HepG2 (cell line): ENCODE measurements around the gene RMI2. TPM values are rescaled to one million over a fixed set of nuclear protein-coding genes. Genes with fewer than 3 reads are reported as not detected.

ENCODE experiments used
- AHR ChIP-seq: IDR thresholded peaks from 2 replicates; pipeline ENCODE4 v1.6.1; 2018; ENCODE audit warnings: missing genetic modification reagents, missing compliant biosample characterization
- ARID2 ChIP-seq: sonication (generic); formaldehyde crosslinking; IDR thresholded peaks from 2 replicates; pipeline ENCODE4 v1.8.1; 2022; ENCODE audit warnings: mild to moderate bottlenecking, missing genetic modification reagents, borderline replicate concordance
- CCDC6 ChIP-seq: sonication (generic); formaldehyde crosslinking; IDR thresholded peaks from 2 replicates; pipeline ENCODE4 v1.8.1; 2022; ENCODE audit warnings: mild to moderate bottlenecking, missing genetic modification reagents, moderate library complexity
- KDM5B ChIP-seq: sonication (generic); formaldehyde crosslinking; IDR thresholded peaks from 2 replicates; pipeline ENCODE4 v1.4.0; 2020; ENCODE audit warnings: missing genetic modification reagents, mild to moderate bottlenecking, borderline replicate concordance
- KLF16 ChIP-seq, 2 experiments: sonication (generic) in 1 of 2; formaldehyde crosslinking in 1 of 2; IDR thresholded peaks; 2 replicates each; pipeline versions ENCODE4 v1.6.1 to v1.8.0; 2016 to 2023; ENCODE audit warnings: missing genetic modification reagents in 2 of 2, missing compliant biosample characterization in 1 of 2
- MBD4 ChIP-seq: IDR thresholded peaks from 2 replicates; pipeline ENCODE4 v1.6.1; 2012; ENCODE audit warnings: low read length, inconsistent platforms, borderline replicate concordance
- NFE2 ChIP-seq: sonication (generic); formaldehyde crosslinking; IDR thresholded peaks from 2 replicates; pipeline ENCODE4 v1.4.0; 2020; ENCODE audit warnings: missing genetic modification reagents
- NFE2L2 ChIP-seq: fragments of 150-350 bp; IDR thresholded peaks from 2 replicates; pipeline ENCODE4 v1.6.1; 2014; ENCODE audit warnings: low read length
- RBFOX2 ChIP-seq: fragments of 200-400 bp; formaldehyde crosslinking; IDR thresholded peaks from 2 replicates; pipeline ENCODE4 v1.6.1; 2017; ENCODE audit warnings: low read depth, mild to moderate bottlenecking, low read length
- SUZ12 ChIP-seq: fragments of 150-350 bp; IDR thresholded peaks from 2 replicates; pipeline ENCODE4 v1.6.1; 2014; ENCODE audit warnings: low read depth, low read length
- TAF1 ChIP-seq: sonication (generic); formaldehyde crosslinking; IDR thresholded peaks from 2 replicates; pipeline ENCODE4 v1.4.0; 2020; ENCODE audit warnings: missing genetic modification reagents
- TEAD3 ChIP-seq: optimal IDR thresholded peaks from 2 replicates; pipeline ENCODE3; 2016; ENCODE audit warnings: borderline replicate concordance
- TP53 ChIP-seq: sonication (generic); formaldehyde crosslinking; conservative IDR thresholded peaks from 2 replicates; pipeline ENCODE4 v1.4.0; 2020; ENCODE audit warnings: missing genetic modification reagents
- TSC22D2 ChIP-seq: sonication (generic); formaldehyde crosslinking; IDR thresholded peaks from 2 replicates; pipeline ENCODE4 v1.5.1; 2020; ENCODE audit warnings: missing genetic modification reagents, mild to moderate bottlenecking, borderline replicate concordance
- U2AF1 ChIP-seq: fragments of 200-400 bp; formaldehyde crosslinking; optimal IDR thresholded peaks from 2 replicates; pipeline ENCODE3; 2017; ENCODE audit warnings: mild to moderate bottlenecking, low read depth, low read length
- ZNF615 ChIP-seq: sonication (generic); formaldehyde crosslinking; IDR thresholded peaks from 2 replicates; pipeline ENCODE4 v1.5.0; 2020; ENCODE audit warnings: mild to moderate bottlenecking, missing genetic modification reagents, borderline replicate concordance
- ZNF619 ChIP-seq: sonication (generic); formaldehyde crosslinking; IDR thresholded peaks from 2 replicates; pipeline ENCODE4 v1.4.0; 2020; ENCODE audit warnings: mild to moderate bottlenecking, missing genetic modification reagents
- ZNF644 ChIP-seq: IDR thresholded peaks from 2 replicates; pipeline ENCODE4 v1.6.1; 2016; ENCODE audit warnings: low read depth
- ZNF816 ChIP-seq: sonication (generic); formaldehyde crosslinking; IDR thresholded peaks from 2 replicates; pipeline ENCODE4 v1.8.0; 2022; ENCODE audit warnings: missing genetic modification reagents, mild to moderate bottlenecking, borderline replicate concordance
- ZNF879 ChIP-seq: sonication (generic); formaldehyde crosslinking; IDR thresholded peaks from 2 replicates; pipeline ENCODE4 v1.8.1; 2023; ENCODE audit warnings: missing genetic modification reagents
- ZSCAN20 ChIP-seq: sonication (generic); formaldehyde crosslinking; IDR thresholded peaks from 2 replicates; pipeline ENCODE4 v1.4.0; 2020; ENCODE audit warnings: missing genetic modification reagents, mild to moderate bottlenecking, borderline replicate concordance
- ZSCAN22 ChIP-seq: sonication (generic); formaldehyde crosslinking; IDR thresholded peaks from 2 replicates; pipeline ENCODE4 v1.4.0; 2020; ENCODE audit warnings: mild to moderate bottlenecking, missing genetic modification reagents
- polyA plus RNA-seq, 8 experiments: library from polyadenylated mRNA; depleted of rRNA in 3 of 8; stranded (reverse) in 7 of 8; unstranded in 1 of 8; fragments of >200 nt; fragmentation: Illumina TruSeq in 4 of 8; extraction: Trizol in 4 of 8; gene quantifications; 2 replicates each; pipeline versions ENCODE4 v1.2.1 to v1.2.3, GENCODE V29; 2011 to 2016; ENCODE audit warnings: low read depth in 4 of 8, missing spikeins in 1 of 8, mixed read lengths in 1 of 8; ENCODE audit not compliant: insufficient read depth in 1 of 8
- total RNA-seq, 5 experiments: library from RNA; depleted of rRNA; stranded (reverse); fragments of >200 nt; fragmentation: Illumina TruSeq; extraction: Trizol; gene quantifications; 2 replicates each; pipeline ENCODE4 v1.2.3, GENCODE V29; 2016; ENCODE audit warnings: low read depth in 1 of 5
- TF ChIP-seq, protein P1 (sequence below): IDR thresholded peaks from 2 replicates; pipeline ENCODE4 v1.6.1; 2016; ENCODE audit warnings: low read depth, control low read depth
- TF ChIP-seq, protein P2 (sequence below): sonication (generic); formaldehyde crosslinking; IDR thresholded peaks from 2 replicates; pipeline ENCODE4 v1.8.0; 2022; ENCODE audit warnings: mild to moderate bottlenecking, missing genetic modification reagents, moderate library complexity
- TF ChIP-seq, protein P3 (sequence below): sonication (generic); formaldehyde crosslinking; IDR thresholded peaks from 2 replicates; pipeline ENCODE4 v1.8.0; 2022; ENCODE audit warnings: missing genetic modification reagents, mild to moderate bottlenecking, inconsistent platforms, borderline replicate concordance
- TF ChIP-seq, protein P4 (sequence below): sonication (generic); formaldehyde crosslinking; IDR thresholded peaks from 2 replicates; pipeline ENCODE4 v1.4.0; 2020; ENCODE audit warnings: missing genetic modification reagents

The RMI2 gene
- total and polyA plus RNA-seq, 2 of the 13 experiments (the other 11 are each of a cell fraction or from before 2014, with no cell fraction given): 24.5 to 55.7 TPM

- TF ChIP-seq ZNF879 (CRISPR knock-in tag): no peak; the same call in 1 of the 2 replicates
- TF ChIP-seq ZNF615 (CRISPR knock-in tag): no peak
- TF ChIP-seq, protein P1, sequence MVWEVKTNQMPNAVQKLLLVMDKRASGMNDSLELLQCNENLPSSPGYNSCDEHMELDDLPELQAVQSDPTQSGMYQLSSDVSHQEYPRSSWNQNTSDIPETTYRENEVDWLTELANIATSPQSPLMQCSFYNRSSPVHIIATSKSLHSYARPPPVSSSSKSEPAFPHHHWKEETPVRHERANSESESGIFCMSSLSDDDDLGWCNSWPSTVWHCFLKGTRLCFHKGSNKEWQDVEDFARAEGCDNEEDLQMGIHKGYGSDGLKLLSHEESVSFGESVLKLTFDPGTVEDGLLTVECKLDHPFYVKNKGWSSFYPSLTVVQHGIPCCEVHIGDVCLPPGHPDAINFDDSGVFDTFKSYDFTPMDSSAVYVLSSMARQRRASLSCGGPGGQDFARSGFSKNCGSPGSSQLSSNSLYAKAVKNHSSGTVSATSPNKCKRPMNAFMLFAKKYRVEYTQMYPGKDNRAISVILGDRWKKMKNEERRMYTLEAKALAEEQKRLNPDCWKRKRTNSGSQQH (CRISPR knock-in tag): peak; percentile 99
- TF ChIP-seq, protein P2, sequence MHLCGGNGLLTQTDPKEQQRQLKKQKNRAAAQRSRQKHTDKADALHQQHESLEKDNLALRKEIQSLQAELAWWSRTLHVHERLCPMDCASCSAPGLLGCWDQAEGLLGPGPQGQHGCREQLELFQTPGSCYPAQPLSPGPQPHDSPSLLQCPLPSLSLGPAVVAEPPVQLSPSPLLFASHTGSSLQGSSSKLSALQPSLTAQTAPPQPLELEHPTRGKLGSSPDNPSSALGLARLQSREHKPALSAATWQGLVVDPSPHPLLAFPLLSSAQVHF (CRISPR knock-in tag): no peak; the same call in 1 of the 2 replicates
- no peak for TF ChIP-seq TP53 (CRISPR knock-in tag)
- no peak for TF ChIP-seq AHR (CRISPR knock-in tag)
- TF ChIP-seq ZNF619 (CRISPR knock-in tag): no peak
- TF ChIP-seq NFE2L2: no peak
- TF ChIP-seq U2AF1: no peak
- peak; percentile 82; the same call in 1 of the 2 replicates for TF ChIP-seq ZSCAN20 (CRISPR knock-in tag)
- TF ChIP-seq TEAD3: peak; percentile 63
- peak; percentile 84 for TF ChIP-seq TAF1 (CRISPR knock-in tag)
- TF ChIP-seq SUZ12: no peak
- TF ChIP-seq KDM5B: peak; percentile 90
- no peak for TF ChIP-seq NFE2 (CRISPR knock-in tag)
- TF ChIP-seq CCDC6 (CRISPR knock-in tag): peak; percentile 95
- TF ChIP-seq, protein P3, sequence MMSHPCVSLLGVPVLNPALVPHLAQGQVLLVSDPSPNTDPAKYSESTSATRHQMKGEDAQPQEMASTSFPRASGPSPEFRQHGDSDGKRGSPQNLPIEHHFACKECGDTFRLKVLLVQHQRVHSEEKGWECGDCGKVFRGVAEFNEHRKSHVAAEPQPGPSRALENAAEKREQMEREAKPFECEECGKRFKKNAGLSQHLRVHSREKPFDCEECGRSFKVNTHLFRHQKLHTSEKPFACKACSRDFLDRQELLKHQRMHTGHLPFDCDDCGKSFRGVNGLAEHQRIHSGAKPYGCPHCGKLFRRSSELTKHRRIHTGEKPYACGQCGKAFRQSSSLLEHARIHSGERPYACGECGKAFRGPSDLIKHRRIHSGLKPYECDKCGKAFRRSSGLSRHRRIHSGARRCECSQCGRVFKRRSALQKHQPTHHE (CRISPR knock-in tag): no peak; the same call in 1 of the 2 replicates
- TF ChIP-seq ZNF644: no peak
- TF ChIP-seq MBD4: no peak
- peak; percentile 69; the same call in 1 of the 2 replicates for TF ChIP-seq ZNF816
- peak; percentile 76; the same call in 1 of the 2 replicates for TF ChIP-seq ARID2 (CRISPR knock-in tag)
- TF ChIP-seq, protein P4, sequence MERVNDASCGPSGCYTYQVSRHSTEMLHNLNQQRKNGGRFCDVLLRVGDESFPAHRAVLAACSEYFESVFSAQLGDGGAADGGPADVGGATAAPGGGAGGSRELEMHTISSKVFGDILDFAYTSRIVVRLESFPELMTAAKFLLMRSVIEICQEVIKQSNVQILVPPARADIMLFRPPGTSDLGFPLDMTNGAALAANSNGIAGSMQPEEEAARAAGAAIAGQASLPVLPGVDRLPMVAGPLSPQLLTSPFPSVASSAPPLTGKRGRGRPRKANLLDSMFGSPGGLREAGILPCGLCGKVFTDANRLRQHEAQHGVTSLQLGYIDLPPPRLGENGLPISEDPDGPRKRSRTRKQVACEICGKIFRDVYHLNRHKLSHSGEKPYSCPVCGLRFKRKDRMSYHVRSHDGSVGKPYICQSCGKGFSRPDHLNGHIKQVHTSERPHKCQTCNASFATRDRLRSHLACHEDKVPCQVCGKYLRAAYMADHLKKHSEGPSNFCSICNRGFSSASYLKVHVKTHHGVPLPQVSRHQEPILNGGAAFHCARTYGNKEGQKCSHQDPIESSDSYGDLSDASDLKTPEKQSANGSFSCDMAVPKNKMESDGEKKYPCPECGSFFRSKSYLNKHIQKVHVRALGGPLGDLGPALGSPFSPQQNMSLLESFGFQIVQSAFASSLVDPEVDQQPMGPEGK (CRISPR knock-in tag): no peak; the same call in 1 of the 2 replicates
- TF ChIP-seq KLF16 (CRISPR knock-in tag; IDR thresholded peaks at IDR 0.05): peak in 1 of 2 experiments; percentile 97; a peak in 2 of 4 replicates
- TF ChIP-seq TSC22D2 (CRISPR knock-in tag): peak; percentile 96; the same call in 1 of the 2 replicates
- peak; percentile 90 for TF ChIP-seq RBFOX2
- no peak for TF ChIP-seq ZSCAN22 (CRISPR knock-in tag)
Observed at GRCh38 chr16:11345040-11345862, at the start of gene RMI2 (continued).
